ENCODE data around the gene FYTTD1. TPM values are rescaled to one million over a fixed set of nuclear protein-coding genes. Genes with fewer than 3 reads are reported as not detected.

The FYTTD1 gene
- total RNA-seq, 1 experiment from 2014 or later: 75.2 TPM

DNA sequence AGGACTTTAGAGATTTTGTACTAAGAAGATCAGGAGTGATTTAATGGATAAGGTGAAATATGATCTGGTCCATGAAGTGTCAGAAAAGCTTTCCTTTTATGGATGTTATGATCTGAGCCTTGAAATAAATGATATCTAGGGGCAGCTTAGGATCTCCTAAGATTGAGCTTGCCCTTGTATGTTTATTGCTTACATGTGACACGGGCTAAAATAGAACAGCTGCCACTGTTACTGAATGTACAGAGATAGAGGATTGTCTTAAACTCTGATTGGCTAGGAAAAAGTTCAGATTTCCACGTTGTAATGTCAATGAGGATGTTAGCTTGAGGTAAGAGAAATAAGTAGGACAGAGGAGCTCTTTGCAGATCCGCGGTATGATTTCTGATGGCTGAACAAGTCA lies 8.8 kb downstream of the FYTTD1 start:
- Histone ChIP-seq H3K4me3 (no peak overlapping the region), H3K36me3 (peaks cover 48% of the 10 kb centered on the region), H3K27me3 (no peaks in the 10 kb centered on the region), H3K9me3 (no peaks in the 10 kb centered on the region)
- no peak for DNase-seq

DNA sequence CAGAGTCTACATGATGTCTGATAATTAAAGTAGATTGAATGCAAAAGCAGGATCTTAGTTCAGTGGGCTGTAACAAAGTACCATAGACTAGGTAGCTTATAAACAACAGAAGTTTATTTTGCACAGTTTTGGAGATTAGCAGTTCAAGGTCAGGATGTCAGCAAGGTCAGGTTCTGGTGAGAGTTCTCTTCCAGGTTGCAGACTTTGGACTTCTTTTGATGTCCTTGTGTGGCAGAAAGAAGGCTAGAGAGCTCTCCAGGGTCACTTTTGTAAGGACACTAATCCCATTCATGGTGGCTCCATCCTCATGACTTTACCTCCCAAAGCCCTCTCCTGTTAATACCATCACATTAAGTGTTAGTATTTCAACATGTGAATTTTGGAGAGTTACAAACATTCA lies 12.1 kb downstream of the FYTTD1 start:
- DNase-seq: no peak
- Histone ChIP-seq H3K9me3 (no peaks in the 10 kb centered on the region), H3K36me3 (peaks cover 56% of the 10 kb centered on the region), H3K4me3 (no peak overlapping the region), H3K27me3 (no peaks in the 10 kb centered on the region)

- Histone ChIP-seq H3K4me3 (no peak overlapping the region), H3K36me3 (peaks cover 59% of the 10 kb centered on the region), H3K27me3 (no peaks in the 10 kb centered on the region), H3K9me3 (no peaks in the 10 kb centered on the region)
- no peak for DNase-seq
Measured at GRCh38 chr3:197775317-197775716, 25.6 kb downstream of the FYTTD1 start.

DNA sequence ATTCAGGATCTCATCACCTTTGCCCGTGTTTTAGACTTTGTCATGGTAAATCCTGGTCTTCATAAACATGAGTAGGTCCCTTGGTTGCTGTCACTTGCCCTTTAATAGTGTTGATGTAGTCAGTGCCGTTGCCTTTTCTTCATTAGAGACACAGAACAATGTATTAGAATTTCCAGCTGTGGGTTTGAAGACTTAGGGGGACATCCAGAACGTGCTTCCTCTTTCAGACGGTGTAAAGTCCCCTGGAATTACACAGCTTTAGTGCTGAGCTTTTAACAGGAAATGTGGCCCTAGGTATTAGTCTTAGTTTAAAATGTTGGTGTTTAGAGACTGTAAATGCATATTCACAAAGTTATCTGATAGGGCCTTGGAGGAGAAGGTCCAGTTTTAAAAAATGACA lies 32.5 kb downstream of the FYTTD1 start:
- DNase-seq: no peak
- Histone ChIP-seq H3K36me3 (peaks cover 55% of the 10 kb centered on the region), H3K4me3 (no peak overlapping the region), H3K27me3 (no peaks in the 10 kb centered on the region), H3K9me3 (no peaks in the 10 kb centered on the region)

DNA sequence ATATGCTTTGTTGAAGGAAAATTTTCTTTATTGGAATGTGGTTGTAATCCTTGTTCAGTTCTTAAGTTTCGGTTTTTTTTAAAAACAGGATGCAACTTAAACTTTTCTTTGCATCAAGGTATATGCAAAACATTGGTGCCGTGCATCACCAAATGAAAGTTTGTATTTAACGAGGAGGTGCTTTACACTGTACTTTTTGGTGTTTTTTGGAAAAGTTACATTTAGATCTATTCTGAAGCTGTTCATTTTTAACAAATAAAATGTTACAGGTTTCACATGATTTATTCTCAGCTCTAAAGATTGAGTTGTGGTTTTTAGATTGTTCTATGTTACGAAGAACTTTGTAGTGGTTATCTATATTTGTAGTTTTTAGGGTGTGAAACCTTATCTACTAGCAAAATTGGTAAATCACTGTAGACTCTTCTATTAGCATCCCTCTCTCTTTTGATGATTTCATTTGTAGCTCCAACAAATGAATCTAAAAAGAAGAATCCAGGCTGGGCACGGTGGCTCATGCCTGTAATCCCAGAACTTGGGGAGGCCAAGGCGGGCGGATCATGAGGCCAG lies 34.4 kb downstream of the FYTTD1 start:
- peaks cover 36% of the 10 kb centered on the region for H3K36me3 ChIP-seq
- H3K4me3 ChIP-seq: no peak overlapping the region
- H3K27me3 ChIP-seq: no peaks in the 10 kb centered on the region
- DNase-seq: no peak
- no peaks in the 10 kb centered on the region for H3K9me3 ChIP-seq

DNA sequence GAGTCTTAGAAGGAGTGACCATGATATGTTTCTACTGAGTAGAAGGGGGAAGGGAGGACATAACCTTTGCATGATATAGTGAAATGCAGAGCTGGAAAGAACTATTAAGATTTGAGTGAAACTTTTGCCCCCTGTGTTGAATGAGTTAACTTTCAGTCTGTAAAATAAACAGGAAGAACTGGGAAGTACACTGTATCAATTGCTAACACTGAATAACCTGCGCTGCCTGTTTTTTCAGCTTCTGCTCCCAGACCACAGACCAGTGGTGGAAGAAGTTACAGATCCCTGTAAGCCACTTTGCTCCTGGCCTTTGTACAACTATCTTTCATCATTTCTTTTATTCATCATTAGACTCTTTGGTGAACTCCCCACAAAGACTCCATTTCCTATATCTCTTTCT lies 37.7 kb downstream of the FYTTD1 start:
- Histone ChIP-seq H3K9me3 (no peaks in the 10 kb centered on the region), H3K27me3 (no peaks in the 10 kb centered on the region), H3K4me3 (no peak overlapping the region), H3K36me3 (peaks cover 16% of the 10 kb centered on the region)
- DNase-seq: no peak

- DNase-seq: no peak
- H3K36me3 ChIP-seq: peaks cover 8% of the 10 kb centered on the region
- H3K27me3 ChIP-seq: no peaks in the 10 kb centered on the region
- no peaks in the 10 kb centered on the region for H3K9me3 ChIP-seq
- H3K4me3 ChIP-seq: no peak overlapping the region
Measured at GRCh38 chr3:197789309-197789708, 39.6 kb downstream of the FYTTD1 start.

DNA sequence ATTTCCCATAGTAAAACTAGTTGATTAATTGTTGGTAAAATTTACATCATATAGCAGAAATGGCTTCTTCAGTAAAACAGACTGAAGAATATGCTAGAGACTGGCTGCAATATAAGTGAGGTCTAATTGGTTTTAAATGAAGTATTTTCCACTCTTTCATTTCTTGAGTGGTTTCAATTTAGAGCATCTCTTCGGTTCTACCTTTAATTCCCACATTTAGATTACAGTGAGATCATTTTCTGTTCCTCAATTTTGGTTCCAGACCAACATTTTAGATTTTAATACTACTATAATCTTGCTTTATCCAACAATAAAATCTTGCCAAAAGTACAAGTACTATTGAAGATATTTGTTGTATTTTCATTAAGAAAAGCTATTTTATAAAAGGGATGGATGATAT lies 40.4 kb downstream of the FYTTD1 start:
- Histone ChIP-seq H3K27me3 (no peaks in the 10 kb centered on the region), H3K36me3 (peaks cover 3% of the 10 kb centered on the region), H3K9me3 (no peaks in the 10 kb centered on the region), H3K4me3 (no peak overlapping the region)
- DNase-seq: no peak

- no peaks in the 10 kb centered on the region for H3K27me3 ChIP-seq
- H3K36me3 ChIP-seq: no peaks in the 10 kb centered on the region; the same call in 1 of the 2 replicates
- no peaks in the 10 kb centered on the region for H3K9me3 ChIP-seq
- DNase-seq: peak; percentile 86
- H3K4me3 ChIP-seq: peak within 1 kb of the TSS; percentile 84
Measured at GRCh38 chr3:197791113-197791891, 41.6 kb downstream of the FYTTD1 start, which contains the start of gene LRCH3. LRCH3 (plus strand) TSS chr3:197791254; CDS start chr3:197791279, 25 bp downstream.

DNA sequence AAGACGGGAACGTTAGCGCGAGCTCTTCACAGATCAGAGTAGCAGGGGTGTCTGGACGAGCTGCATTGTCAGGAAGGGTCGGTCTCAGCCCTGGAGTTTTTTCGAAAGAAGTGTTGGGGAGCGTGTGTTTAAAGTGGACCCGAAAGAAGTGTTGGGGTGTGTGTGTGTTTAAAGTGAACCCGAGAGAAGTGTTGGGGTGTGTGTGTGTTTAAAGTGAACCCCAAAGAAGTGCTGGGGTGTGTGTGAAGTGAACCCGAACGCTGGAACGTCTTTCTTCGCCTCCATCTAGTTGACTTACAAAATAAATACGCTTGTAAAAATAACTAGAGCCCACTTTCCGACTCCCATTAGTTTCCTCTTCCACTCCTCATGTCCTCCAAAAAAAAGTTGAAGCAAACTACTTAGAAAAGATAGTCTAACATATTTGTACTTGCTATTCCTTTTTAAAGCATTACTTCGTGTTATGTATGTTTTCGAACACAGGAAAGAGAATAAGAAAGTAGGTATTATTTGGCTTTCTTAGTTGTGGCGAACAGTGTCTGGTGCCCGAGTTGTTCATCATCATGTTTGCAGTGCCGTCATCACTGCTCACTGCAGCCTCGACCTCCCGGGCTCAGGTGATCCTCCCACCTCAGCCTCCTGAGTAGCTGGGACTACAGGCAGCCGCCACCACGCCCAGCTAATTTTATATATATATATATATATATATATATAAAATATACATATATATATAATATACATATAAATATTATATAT lies 42.4 kb downstream of the FYTTD1 start:
- Histone ChIP-seq H3K4me3 (peak overlapping the region; percentile 84), H3K27me3 (no peaks in the 10 kb centered on the region), H3K36me3 (no peaks in the 10 kb centered on the region), H3K9me3 (no peaks in the 10 kb centered on the region)
- no peak for DNase-seq

DNA sequence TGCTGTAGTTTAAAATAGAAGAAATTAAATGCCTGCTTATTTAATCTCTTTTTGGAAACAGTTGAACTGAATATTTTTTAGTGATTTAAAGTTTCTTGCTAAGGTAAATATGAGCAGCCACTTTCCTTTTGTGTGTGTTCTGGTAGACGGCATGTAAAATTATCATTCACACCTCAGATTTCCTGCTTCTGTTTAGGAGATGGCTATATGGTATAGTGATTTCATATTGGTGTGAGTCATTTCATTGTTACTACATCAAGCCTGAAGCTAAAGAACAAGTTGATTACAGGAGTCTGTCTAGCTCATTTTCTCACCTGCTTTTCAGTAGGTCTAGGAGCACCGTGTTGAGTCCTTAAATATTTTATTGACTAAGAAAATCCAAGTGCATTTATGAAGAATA lies 43.6 kb downstream of the FYTTD1 start:
- H3K36me3 ChIP-seq: no peaks in the 10 kb centered on the region
- no peaks in the 10 kb centered on the region for H3K27me3 ChIP-seq
- no peak for DNase-seq
- peak overlapping the region; percentile 4 for H3K4me3 ChIP-seq
- no peaks in the 10 kb centered on the region for H3K9me3 ChIP-seq

- H3K4me3 ChIP-seq: no peak overlapping the region
Measured at GRCh38 chr3:197794115-197794514, 44.4 kb downstream of the FYTTD1 start.

GRCh38 chr3:197795200-197795599 lies 45.5 kb downstream of the FYTTD1 start:
- Histone ChIP-seq H3K4me3 (no peak overlapping the region), H3K36me3 (no peaks in the 10 kb centered on the region), H3K27me3 (no peaks in the 10 kb centered on the region), H3K9me3 (no peaks in the 10 kb centered on the region)
- peak; percentile 65 for DNase-seq

More at GRCh38 chr3:197794115-197794514, 44.4 kb downstream of the FYTTD1 start:
- no peaks in the 10 kb centered on the region for H3K36me3 ChIP-seq
- H3K9me3 ChIP-seq: no peaks in the 10 kb centered on the region
- no peak for DNase-seq
- H3K27me3 ChIP-seq: no peaks in the 10 kb centered on the region

DNA sequence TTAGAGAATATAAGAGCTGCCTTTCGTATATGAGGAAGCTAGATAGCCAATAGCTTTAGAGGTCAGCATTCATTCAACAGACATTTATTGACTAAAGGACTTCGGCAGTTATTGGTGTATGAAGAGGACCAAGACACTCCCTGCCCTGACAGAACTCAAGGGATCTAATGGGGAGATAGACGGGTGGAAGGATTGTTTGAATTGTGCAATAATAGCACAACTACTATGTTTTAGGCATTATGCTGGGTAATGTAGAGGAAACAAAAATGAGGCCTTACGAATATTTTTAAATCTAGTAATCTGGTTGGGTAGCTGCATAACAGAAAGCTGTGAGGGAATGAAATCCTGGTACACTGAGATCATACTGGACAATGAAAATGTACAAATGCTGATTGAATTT lies 46.4 kb downstream of the FYTTD1 start:
- Histone ChIP-seq H3K9me3 (no peaks in the 10 kb centered on the region), H3K27me3 (no peaks in the 10 kb centered on the region), H3K4me3 (no peak overlapping the region), H3K36me3 (no peaks in the 10 kb centered on the region)
- DNase-seq: no peak

GRCh38 chr3:197798863-197799262 lies 49.2 kb downstream of the FYTTD1 start:
- H3K4me3 ChIP-seq: no peak overlapping the region
- H3K27me3 ChIP-seq: no peaks in the 10 kb centered on the region
- H3K9me3 ChIP-seq: no peaks in the 10 kb centered on the region
- no peak for DNase-seq
- H3K36me3 ChIP-seq: no peaks in the 10 kb centered on the region

- Histone ChIP-seq H3K27me3 (no peaks in the 10 kb centered on the region), H3K9me3 (no peaks in the 10 kb centered on the region), H3K4me3 (no peak overlapping the region), H3K36me3 (no peaks in the 10 kb centered on the region)
- DNase-seq: no peak
Measured at GRCh38 chr3:197800379-197800778, 50.7 kb downstream of the FYTTD1 start.

Data from MG63 (cell line).